Lower leg skin (tissue), 4 donors: ENCODE measurements around the gene KLHL40. TPM values are rescaled to one million over a fixed set of nuclear protein-coding genes. Genes with fewer than 3 reads are reported as not detected.

ENCODE experiments used
- DNase-seq, 2 donors: peaks; one replicate each; pipeline ENCODE4 v3.0.0-alpha.2; 2019; ENCODE audit warnings: low spot score in 2 of 2
- H3K4me3 ChIP-seq: fragments of 200-600 bp; sonication (generic); 2 replicates; pipeline ENCODE4 v1.5.1; 2017; ENCODE audit warnings: mild to moderate bottlenecking, low read depth; ENCODE audit not compliant: poor library complexity, severe bottlenecking
- POLR2A ChIP-seq, 2 donors: fragments of 450-650 bp; IDR thresholded peaks; one replicate each; pipeline ENCODE4 v1.6.1; 2016 to 2017; ENCODE audit warnings: antibody characterized with exemption in 2 of 2, mild to moderate bottlenecking in 1 of 2, moderate library complexity in 1 of 2
- WGBS, 2 donors: methylation state at CpG; one replicate each; pipeline ENCODE4 v1.1.5; 2018; 5-methylcytosine and 5-hydroxymethylcytosine counted together
- intact Hi-C: fragments of 100-400 bp; cut with DNase I; formaldehyde crosslinking; loops from one replicate; pipeline ENCODE4 v1.15.0; 2023; ENCODE audit warnings: low total_unique reads
- total RNA-seq, 4 donors: library from RNA; depleted of rRNA; stranded (reverse); fragments of >200 nt; gene quantifications; one replicate each; pipeline ENCODE4 v1.1.0, GENCODE V29; 2016
- TF ChIP-seq, protein P1 (sequence below), 3 donors: fragments of 450-650 bp; IDR thresholded peaks; one replicate each; pipeline ENCODE4 v1.5.1; 2016; ENCODE audit warnings: antibody characterized with exemption in 3 of 3, mild to moderate bottlenecking in 3 of 3, moderate library complexity in 2 of 3

Gene KLHL40
- total RNA-seq, 4 donors from 2014 or later, result not detected

DNA sequence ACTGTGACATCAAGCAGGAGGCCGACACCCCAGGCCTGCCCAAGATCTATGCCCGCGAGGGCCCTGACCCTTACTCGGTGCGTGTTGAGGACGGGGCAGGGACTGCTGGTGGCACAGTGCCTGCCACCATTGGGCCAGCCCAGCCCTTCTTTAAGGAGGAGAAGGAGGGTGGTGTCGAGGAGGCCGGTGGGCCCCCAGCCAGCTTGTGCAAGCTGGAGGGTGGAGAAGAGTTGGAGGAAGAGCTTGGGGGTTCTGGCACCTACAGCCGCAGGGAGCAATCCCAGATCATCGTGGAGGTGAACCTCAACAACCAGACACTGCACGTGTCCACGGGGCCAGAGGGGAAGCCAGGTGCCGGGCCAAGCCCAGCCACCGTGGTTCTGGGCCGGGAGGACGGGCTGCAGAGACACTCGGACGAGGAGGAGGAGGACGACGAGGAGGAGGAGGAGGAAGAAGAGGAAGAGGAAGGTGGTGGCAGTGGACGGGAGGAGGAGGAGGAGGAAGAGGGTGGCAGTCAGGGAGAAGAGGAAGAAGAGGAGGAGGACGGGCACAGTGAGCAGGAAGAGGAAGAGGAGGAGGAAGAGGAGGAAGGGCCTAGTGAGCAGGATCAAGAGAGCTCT, 26.5 kb upstream of the KLHL40 start:
- H3K4me3 ChIP-seq, result no peak overlapping the region
- DNase-seq, result no peak
- TF ChIP-seq, protein P1, sequence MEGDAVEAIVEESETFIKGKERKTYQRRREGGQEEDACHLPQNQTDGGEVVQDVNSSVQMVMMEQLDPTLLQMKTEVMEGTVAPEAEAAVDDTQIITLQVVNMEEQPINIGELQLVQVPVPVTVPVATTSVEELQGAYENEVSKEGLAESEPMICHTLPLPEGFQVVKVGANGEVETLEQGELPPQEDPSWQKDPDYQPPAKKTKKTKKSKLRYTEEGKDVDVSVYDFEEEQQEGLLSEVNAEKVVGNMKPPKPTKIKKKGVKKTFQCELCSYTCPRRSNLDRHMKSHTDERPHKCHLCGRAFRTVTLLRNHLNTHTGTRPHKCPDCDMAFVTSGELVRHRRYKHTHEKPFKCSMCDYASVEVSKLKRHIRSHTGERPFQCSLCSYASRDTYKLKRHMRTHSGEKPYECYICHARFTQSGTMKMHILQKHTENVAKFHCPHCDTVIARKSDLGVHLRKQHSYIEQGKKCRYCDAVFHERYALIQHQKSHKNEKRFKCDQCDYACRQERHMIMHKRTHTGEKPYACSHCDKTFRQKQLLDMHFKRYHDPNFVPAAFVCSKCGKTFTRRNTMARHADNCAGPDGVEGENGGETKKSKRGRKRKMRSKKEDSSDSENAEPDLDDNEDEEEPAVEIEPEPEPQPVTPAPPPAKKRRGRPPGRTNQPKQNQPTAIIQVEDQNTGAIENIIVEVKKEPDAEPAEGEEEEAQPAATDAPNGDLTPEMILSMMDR (IDR thresholded peaks at IDR 0.05), result no peak
- intact Hi-C loops, result no loop called here
- 61 to 76% methylated on average over 21 to 22 of the region's 22 CpGs for WGBS, 2 donors

DNA sequence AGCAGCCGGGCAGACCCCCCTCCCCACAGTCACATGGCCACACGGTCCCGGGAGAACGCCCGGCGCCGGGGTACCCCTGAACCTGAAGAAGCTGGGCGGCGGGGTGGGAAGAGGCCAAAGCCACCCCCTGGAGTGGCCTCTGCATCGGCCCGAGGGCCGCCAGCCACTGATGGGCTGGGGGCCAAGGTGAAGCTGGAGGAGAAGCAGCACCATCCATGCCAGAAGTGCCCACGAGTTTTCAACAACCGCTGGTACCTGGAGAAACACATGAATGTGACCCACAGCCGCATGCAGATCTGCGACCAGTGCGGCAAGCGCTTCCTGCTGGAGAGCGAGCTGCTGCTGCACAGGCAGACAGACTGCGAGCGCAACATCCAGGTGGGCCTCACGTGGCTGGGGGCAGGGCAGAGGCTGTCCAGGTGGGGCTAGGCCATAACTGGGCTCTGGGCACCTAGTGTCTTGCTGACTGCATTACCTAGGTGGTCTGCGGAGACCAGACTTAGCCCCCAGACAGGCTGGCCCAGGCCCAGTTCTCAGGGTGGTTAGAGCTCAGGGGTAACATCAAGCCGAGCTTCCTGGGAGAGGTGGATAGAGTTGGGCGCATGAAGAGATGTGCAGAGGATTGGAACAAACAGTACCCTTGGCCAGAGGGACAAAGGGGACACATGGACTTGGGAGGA, 25.7 kb upstream of the KLHL40 start:
- WGBS, 2 donors, result 82 to 85% methylated on average over 25 of the region's 25 CpGs
- intact Hi-C loops, result no loop called here
- no peak overlapping the region for H3K4me3 ChIP-seq
- DNase-seq, result no peak
- TF ChIP-seq, protein P1 (IDR thresholded peaks at IDR 0.05), result no peak
- TF ChIP-seq POLR2A (IDR thresholded peaks at IDR 0.05), result no peak

DNA sequence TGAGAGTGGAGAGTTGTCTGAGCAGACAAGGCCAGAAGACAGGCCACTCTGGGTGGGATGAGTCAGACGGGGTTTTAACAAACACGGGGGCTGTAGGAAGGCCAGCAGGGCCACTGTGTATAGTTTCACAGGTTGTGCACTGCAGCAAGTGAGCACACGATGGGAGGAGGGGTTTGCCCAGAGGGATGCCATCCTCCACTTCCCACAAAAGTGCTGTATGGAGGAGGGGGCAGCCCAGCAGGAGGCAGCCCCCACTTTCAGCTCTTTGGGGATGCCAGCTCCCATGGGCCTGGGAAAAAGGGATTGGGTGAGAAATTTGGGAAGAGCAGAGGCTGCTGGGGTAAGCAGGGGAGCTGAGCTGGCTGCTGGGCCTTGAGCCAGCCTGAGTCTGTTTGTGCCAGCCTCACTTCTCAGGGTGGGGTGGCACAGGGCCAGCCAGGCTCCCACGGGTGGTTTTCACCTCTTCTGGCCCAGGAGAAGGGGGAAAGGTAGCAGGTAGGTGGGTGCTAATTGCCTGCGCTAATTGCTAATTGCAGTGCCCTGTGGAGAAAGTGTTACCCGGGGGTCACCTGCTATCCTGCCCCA, 25.1 kb upstream of the KLHL40 start:
- no peak overlapping the region for H3K4me3 ChIP-seq
- no peak for TF ChIP-seq POLR2A (IDR thresholded peaks at IDR 0.05)
- TF ChIP-seq, protein P1 (IDR thresholded peaks at IDR 0.05), result no peak
- intact Hi-C loops, result no loop called here
- no peak for DNase-seq
- WGBS, 2 donors, result 39 to 41% methylated on average over 6 of the region's 6 CpGs

DNA sequence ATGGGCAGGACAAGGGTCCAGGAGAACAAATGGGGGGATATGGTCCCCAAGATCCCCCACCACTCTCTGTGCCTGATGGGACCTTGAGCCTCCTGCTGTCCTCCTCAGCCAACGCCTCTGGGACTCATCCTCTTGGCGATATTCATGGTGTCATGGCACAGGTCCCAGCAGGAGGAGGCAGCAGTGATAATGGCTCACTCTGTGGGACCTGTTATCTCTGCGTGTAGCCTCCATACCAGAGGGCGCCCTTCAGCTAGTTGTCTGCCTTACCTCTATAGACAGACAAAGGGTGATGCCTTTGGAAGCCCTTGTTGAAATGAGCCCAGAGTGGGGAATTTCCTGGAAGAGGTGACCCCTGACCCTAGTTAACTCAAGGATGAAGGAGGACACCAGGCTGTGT, 24.4 kb upstream of the KLHL40 start:
- intact Hi-C loops, result no loop called here
- no peak for DNase-seq
- no peak overlapping the region for H3K4me3 ChIP-seq
- 55 to 67% methylated on average over 4 of the region's 4 CpGs for WGBS, 2 donors
- no peak for TF ChIP-seq POLR2A (IDR thresholded peaks at IDR 0.05)

DNA sequence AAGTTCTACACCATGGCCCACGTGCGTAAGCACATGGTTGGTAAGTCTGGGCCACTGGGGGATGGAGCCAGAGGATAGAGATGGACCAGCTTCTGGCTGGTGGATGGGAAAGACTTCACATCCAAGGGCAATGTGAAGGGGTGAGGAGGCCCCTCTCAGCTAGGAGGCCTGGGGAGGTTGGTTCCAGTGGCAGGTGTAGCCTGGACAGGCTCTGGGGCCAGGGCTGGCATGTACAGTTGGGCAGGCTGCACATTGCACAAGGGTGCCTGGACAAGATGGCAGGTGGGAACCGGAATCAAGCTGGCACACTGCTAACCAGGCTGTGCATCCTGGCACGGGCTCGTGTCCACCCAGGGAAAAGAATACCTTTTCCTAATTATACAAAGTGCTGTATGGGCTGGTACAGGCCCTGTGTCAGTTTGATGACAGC, 23.7 kb upstream of the KLHL40 start:
- H3K4me3 ChIP-seq, result no peak overlapping the region
- WGBS, 2 donors, result 88 to 91% methylated on average over 5 of the region's 5 CpGs
- TF ChIP-seq, protein P1 (IDR thresholded peaks at IDR 0.05), result no peak
- TF ChIP-seq POLR2A (IDR thresholded peaks at IDR 0.05), result no peak
- DNase-seq, result peak in 1 of 2 donors; percentile 76
- intact Hi-C loops, result no loop called here

DNA sequence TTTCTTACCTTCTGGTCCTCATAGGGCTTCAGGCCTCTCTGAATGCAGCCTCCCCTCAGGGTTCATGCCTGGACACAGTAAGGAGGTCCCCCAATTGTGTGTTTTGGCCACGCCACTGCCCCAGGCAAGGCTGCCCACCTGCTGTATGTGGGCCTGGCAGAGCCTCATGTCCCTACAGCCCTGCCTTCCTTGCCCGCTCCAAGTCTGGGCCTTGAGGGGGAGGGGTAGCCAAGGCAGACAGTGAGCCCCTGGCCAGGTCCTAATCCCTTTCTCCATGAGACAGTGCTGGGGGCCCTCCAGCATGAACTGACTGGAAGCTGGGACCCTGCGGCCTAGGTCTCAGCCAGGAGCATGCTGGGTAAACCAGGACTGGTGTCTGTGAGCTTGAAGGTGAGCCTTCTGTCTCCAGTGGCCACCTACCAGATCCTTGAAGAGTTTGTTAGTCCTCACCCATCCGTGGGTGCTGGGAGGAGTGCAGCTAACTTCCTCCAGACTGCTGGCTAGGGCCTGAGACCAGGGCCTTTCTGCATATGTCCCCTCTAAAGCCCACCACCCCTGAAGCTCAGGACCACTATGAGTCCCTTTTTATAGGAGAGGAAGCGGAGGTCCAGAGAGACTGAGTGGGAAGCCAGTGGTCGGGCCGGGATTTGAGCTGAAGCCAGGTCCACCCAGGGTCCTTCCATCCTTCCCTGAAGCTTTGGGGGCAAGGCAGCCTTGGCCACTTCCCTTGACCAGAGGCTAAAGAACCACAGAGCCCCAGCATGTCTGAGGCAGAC, 23.1 kb upstream of the KLHL40 start:
- H3K4me3 ChIP-seq, result no peak overlapping the region
- peak in 1 of 2 donors; percentile 82 for DNase-seq
- intact Hi-C loops, result no loop called here
- TF ChIP-seq, protein P1 (IDR thresholded peaks at IDR 0.05), result no peak
- no peak for TF ChIP-seq POLR2A (IDR thresholded peaks at IDR 0.05)
- WGBS, 2 donors, result 82 to 89% methylated on average over 6 to 7 of the region's 7 CpGs
